Ovary (tissue), 3 donors: ENCODE results near the gene TRIM44.
A peak's percentile ranks its signal among the peaks of the same experiment; 100 is the strongest.

Experiments used
- POLR2A ChIP-seq: fragments of 450-650 bp; IDR thresholded peaks from one replicate; pipeline ENCODE4 v1.6.1; 2017; ENCODE audit warnings: antibody characterized with exemption, mild to moderate bottlenecking, moderate library complexity
- TF ChIP-seq, protein P1 (sequence below), 3 donors: fragments of 450-650 bp in 2 of 3; fragments of 200-600 bp in 1 of 3; IDR thresholded peaks; one replicate each; pipeline versions ENCODE4 v1.5.1 to v1.8.0; 2016 to 2022; ENCODE audit warnings: antibody characterized with exemption in 3 of 3, mild to moderate bottlenecking in 1 of 3
- donor health status: DM: no; HTN: no; CAD: no.

GRCh38 chr11:35662649-35663407, at the start of gene TRIM44:
- TF ChIP-seq, protein P1, sequence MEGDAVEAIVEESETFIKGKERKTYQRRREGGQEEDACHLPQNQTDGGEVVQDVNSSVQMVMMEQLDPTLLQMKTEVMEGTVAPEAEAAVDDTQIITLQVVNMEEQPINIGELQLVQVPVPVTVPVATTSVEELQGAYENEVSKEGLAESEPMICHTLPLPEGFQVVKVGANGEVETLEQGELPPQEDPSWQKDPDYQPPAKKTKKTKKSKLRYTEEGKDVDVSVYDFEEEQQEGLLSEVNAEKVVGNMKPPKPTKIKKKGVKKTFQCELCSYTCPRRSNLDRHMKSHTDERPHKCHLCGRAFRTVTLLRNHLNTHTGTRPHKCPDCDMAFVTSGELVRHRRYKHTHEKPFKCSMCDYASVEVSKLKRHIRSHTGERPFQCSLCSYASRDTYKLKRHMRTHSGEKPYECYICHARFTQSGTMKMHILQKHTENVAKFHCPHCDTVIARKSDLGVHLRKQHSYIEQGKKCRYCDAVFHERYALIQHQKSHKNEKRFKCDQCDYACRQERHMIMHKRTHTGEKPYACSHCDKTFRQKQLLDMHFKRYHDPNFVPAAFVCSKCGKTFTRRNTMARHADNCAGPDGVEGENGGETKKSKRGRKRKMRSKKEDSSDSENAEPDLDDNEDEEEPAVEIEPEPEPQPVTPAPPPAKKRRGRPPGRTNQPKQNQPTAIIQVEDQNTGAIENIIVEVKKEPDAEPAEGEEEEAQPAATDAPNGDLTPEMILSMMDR (IDR thresholded peaks at IDR 0.05) = no peak
- peak; percentile 44 for TF ChIP-seq POLR2A
